Testis (tissue), 3 donors: ENCODE measurements around the gene EFCAB10. TPM values are rescaled to one million over a fixed set of nuclear protein-coding genes. Genes with fewer than 3 reads are reported as not detected.
A peak's percentile ranks its signal among the peaks of the same experiment; 100 is the strongest.

Source experiments
- DNase-seq: peaks from one replicate; pipeline ENCODE4 v3.0.0-alpha.2; 2019
- H3K27ac ChIP-seq, 2 donors: fragments of 200-600 bp; sonication (generic); one replicate each; pipeline ENCODE4 v1.5.1; 2019
- H3K27me3 ChIP-seq: fragments of 200-600 bp; sonication (generic); one replicate; pipeline ENCODE4 v1.5.1; 2019
- H3K36me3 ChIP-seq: fragments of 200-600 bp; sonication (generic); one replicate; pipeline ENCODE4 v1.5.1; 2017; ENCODE audit warnings: low read depth; ENCODE audit errors: missing control alignments
- H3K4me1 ChIP-seq: fragments of 200-600 bp; sonication (generic); one replicate; pipeline ENCODE4 v1.5.1; 2019
- H3K4me3 ChIP-seq, 2 donors: fragments of 200-600 bp; sonication (generic); one replicate each; pipeline ENCODE4 v1.5.1; 2017 to 2019
- H3K9me3 ChIP-seq: fragments of 200-600 bp; sonication (generic); one replicate; pipeline ENCODE4 v1.5.1; 2017
- POLR2A ChIP-seq: fragments of 450-650 bp; IDR thresholded peaks from one replicate; pipeline ENCODE4 v1.6.1; 2017; ENCODE audit warnings: antibody characterized with exemption, mild to moderate bottlenecking, moderate library complexity
- WGBS, 2 donors: methylation state at CpG; one replicate each; pipeline ENCODE4 v1.1.5; 2018; 5-methylcytosine and 5-hydroxymethylcytosine counted together
- intact Hi-C: fragments of 100-400 bp; cut with DNase I; formaldehyde crosslinking; loops from one replicate; pipeline ENCODE4 v1.15.1; 2023; ENCODE audit warnings: low total_unique reads
- polyA plus RNA-seq: library from polyadenylated mRNA; stranded (reverse); fragments of 350-450 nt; fragmentation: Illumina TruSeq; extraction: RNeasy Lipid Tissue Mini Kit (QIAGEN cat#74804); gene quantifications from one replicate; pipeline ENCODE4 v1.2.3, GENCODE V29; 2014; ENCODE audit warnings: low read depth, low replicate concordance; ENCODE audit not compliant: insufficient read depth
- total RNA-seq, 2 donors: library from RNA; depleted of rRNA; stranded (reverse); fragments of >200 nt; gene quantifications; one replicate each; pipeline ENCODE4 v1.2.3, GENCODE V29; 2016
- TF ChIP-seq, protein P1 (sequence below), 3 experiments: fragments of 450-650 bp in 2 of 3; fragments of 200-600 bp in 1 of 3; sonication (generic) in 1 of 3; IDR thresholded peaks; one replicate each; pipeline ENCODE4 v1.5.1; 2016 to 2019; ENCODE audit warnings: antibody characterized with exemption in 3 of 3, mild to moderate bottlenecking in 2 of 3, moderate library complexity in 1 of 3

Gene EFCAB10
- total and polyA plus RNA-seq, 3 donors from 2014 or later = 6.9 to 50.9 (median 9.8) TPM

DNA sequence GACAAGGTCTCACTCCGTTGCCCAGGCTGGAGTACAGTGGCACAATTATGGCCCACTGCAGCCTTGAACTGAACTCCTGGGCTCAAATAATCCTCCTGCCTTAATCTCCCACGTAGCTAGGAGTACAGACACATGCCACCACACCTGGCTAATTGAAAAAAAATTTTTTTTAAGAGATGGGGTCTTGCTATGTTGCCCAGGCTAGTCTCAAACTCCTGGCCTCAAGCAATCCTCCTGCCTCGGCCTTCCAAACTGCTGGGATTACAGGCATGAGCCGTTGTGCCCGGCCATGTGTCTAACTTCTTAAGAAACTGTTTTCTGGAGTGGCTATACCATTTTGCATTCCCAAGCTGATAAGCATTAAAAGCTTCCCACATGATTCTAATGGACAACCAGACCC lies 9.5 kb upstream of the EFCAB10 start:
- TF ChIP-seq, protein P1, sequence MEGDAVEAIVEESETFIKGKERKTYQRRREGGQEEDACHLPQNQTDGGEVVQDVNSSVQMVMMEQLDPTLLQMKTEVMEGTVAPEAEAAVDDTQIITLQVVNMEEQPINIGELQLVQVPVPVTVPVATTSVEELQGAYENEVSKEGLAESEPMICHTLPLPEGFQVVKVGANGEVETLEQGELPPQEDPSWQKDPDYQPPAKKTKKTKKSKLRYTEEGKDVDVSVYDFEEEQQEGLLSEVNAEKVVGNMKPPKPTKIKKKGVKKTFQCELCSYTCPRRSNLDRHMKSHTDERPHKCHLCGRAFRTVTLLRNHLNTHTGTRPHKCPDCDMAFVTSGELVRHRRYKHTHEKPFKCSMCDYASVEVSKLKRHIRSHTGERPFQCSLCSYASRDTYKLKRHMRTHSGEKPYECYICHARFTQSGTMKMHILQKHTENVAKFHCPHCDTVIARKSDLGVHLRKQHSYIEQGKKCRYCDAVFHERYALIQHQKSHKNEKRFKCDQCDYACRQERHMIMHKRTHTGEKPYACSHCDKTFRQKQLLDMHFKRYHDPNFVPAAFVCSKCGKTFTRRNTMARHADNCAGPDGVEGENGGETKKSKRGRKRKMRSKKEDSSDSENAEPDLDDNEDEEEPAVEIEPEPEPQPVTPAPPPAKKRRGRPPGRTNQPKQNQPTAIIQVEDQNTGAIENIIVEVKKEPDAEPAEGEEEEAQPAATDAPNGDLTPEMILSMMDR (IDR thresholded peaks at IDR 0.05) = no peak
- no peak for TF ChIP-seq POLR2A
- Histone ChIP-seq H3K4me1 (no peaks in the 10 kb centered on the region), H3K36me3 (no peaks in the 10 kb centered on the region), H3K27ac (no peak overlapping the region), H3K4me3 (no peak overlapping the region), H3K27me3 (no peaks in the 10 kb centered on the region), H3K9me3 (no peaks in the 10 kb centered on the region)
- no peak for DNase-seq
- 90 to 92% methylated on average over 5 of the region's 5 CpGs for WGBS, 2 donors
- intact Hi-C loops = no loop called here

DNA sequence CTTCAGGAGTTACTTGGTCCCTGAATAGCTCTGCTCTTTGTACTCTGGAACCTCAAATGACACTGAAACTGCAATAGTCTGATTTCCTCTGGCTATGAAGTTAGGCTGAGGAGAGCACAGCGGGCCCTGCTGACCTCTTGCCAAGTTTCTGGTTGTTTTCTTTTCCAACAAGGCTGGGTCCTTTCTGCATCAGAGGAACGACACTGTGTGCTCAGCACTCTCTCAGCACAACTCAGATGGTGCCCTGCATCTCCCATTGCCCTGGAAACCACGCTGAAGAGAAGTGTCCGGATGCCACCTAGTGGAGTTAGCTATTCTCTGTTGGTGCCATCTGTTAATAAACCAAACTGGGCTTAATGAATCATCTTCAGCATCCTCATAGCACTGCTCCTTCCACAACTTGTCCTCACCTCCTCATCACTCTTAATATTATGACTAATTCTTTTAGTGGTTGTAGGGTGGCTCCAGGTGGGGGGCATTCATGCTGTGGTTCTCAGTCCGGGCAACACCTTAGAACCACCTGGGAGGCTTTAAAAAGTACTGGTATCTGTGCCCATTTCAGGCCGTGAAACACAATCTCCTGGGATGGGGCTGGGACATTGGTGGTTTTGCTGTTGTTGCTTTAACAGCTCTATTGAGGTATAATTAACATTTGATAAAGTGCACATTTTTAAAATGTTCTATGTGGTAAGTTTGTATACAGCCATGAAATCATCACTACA lies 8.2 kb upstream of the EFCAB10 start:
- intact Hi-C loops = no loop called here
- no peaks in the 10 kb centered on the region for H3K27me3 ChIP-seq
- no peak overlapping the region for H3K4me3 ChIP-seq
- TF ChIP-seq, protein P1 (IDR thresholded peaks at IDR 0.05) = peak in 2 of 3 experiments; percentile 31 to 38
- no peak for TF ChIP-seq POLR2A
- H3K27ac ChIP-seq = no peak overlapping the region
- no peaks in the 10 kb centered on the region for H3K36me3 ChIP-seq
- DNase-seq = peak; percentile 73
- H3K9me3 ChIP-seq = no peaks in the 10 kb centered on the region
- 39 to 49% methylated on average over 6 of the region's 6 CpGs for WGBS, 2 donors
- no peaks in the 10 kb centered on the region for H3K4me1 ChIP-seq

DNA sequence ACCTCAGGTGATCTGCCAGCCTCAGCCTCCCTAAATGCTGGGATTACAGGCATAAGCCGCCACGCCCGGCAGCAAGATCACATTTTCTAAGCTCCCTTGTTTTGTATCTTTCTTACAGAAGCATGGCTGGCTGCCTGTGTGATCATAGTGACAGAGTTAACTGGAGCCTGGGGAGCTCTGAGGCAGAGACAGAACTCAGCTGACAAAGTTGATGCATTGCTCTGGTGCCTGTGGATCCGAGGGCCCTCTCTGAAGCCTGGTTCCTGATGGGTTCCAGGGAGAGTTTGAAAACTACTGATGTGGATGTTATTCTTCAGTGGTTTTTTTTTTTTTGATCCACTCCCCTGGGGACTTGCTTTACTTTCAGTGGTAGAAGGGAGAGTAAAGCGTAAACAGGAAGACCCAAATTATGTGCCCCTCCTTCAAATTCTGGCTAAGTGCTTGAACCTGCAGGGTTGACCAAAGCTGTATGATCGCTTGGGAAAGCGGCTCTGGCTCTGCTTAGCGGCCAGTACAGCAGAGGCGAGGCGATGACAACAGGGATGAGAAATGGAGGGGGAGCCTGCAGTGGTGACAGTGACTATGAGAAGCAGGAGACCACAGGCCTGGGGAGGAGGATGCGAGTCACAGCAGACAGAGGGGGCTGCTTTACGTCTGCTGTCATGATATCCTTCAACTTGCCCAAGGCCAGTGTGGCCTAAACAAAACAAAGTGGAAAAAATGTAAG lies 6.8 kb upstream of the EFCAB10 start:
- DNase-seq = no peak
- 84 to 86% methylated on average over 12 of the region's 12 CpGs for WGBS, 2 donors
- intact Hi-C loops = no loop called here
- no peaks in the 10 kb centered on the region for H3K9me3 ChIP-seq
- H3K36me3 ChIP-seq = no peaks in the 10 kb centered on the region
- no peak overlapping the region for H3K27ac ChIP-seq
- H3K4me3 ChIP-seq = no peak overlapping the region
- no peak for TF ChIP-seq POLR2A
- TF ChIP-seq, protein P1 (IDR thresholded peaks at IDR 0.05) = no peak
- no peaks in the 10 kb centered on the region for H3K4me1 ChIP-seq
- no peaks in the 10 kb centered on the region for H3K27me3 ChIP-seq

DNA sequence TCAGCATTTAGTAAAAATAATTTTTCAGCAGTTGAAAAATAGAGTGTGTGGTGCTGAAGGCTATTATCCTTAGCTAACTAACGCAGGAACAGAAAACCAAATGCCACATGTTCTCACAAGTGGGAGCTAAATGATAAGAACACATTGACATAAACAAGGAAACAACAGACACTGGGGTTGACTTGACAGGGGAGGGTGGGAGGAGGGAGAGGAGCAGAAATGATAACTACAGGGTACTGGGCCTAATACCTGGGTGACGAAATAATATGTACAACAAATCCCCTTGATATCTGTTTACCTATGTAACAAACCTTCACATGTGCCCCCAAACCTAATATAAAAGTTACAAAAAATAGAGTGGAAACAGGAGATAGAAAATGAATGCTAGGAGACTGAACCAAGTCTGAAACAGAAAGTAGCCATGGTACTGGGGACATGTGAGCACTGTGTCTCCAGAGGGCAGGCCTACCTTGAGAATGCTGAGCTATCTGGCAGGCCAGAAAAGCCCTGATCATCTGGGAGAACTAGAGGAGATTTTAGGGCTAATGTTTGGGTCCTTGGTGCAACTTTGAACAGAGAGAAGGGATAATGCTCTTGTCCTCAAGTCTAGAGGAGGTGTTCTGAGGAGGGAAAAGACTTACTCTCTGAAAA lies 4.7 kb upstream of the EFCAB10 start:
- TF ChIP-seq POLR2A = no peak
- TF ChIP-seq, protein P1 (IDR thresholded peaks at IDR 0.05) = no peak
- DNase-seq = no peak
- Histone ChIP-seq H3K9me3 (no peaks in the 10 kb centered on the region), H3K27ac (no peak overlapping the region), H3K36me3 (no peaks in the 10 kb centered on the region), H3K4me1 (no peaks in the 10 kb centered on the region), H3K27me3 (no peaks in the 10 kb centered on the region), H3K4me3 (no peak overlapping the region)
- 83 to 89% methylated on average over 2 of the region's 2 CpGs for WGBS, 2 donors
- intact Hi-C loops = no loop called here
